ENCODE measurements around the gene SLX4IP. TPM values are rescaled to one million over a fixed set of nuclear protein-coding genes. Genes with fewer than 3 reads are reported as not detected.

The SLX4IP gene
- total RNA-seq, 1 donor from 2014 or later, result 8.6 TPM

GRCh38 chr20:10423735-10424134 is 11.4 kb upstream of the SLX4IP start:
- intact Hi-C loops (cut with micrococcal nuclease), result no loop called here
- Mint-ChIP-seq H3K27me3 (no peaks in the 10 kb centered on the region), H3K4me1 (peaks cover 3% of the 10 kb centered on the region), H3K4me3 (no peak overlapping the region), H3K36me3 (ENCODE audit: low read depth) (peaks cover 27% of the 10 kb centered on the region), H3K9me3 (no peaks in the 10 kb centered on the region), H3K27ac (no peak overlapping the region)
- no peak for ATAC-seq (ENCODE audit: low read depth)
- DNase-seq, result no peak
- ChIA-PET CTCF (no interaction called here), POLR2A (no interaction called here)
- TF ChIP-seq CTCF (IDR thresholded peaks at IDR 0.05), result no peak

GRCh38 chr20:10427060-10427692 is 7.9 kb upstream of the SLX4IP start:
- H3K4me1 Mint-ChIP-seq, result peaks cover 27% of the 10 kb centered on the region
- H3K4me3 Mint-ChIP-seq, result no peak overlapping the region

GRCh38 chr20:10428008-10428407 is 7.1 kb upstream of the SLX4IP start:
- intact Hi-C loops (cut with micrococcal nuclease), result no loop called here
- H3K4me1 Mint-ChIP-seq, result peaks cover 28% of the 10 kb centered on the region
- no peaks in the 10 kb centered on the region for H3K9me3 Mint-ChIP-seq
- ATAC-seq (ENCODE audit: low read depth) (no peak), DNase-seq (no peak)
- peaks cover 11% of the 10 kb centered on the region for H3K36me3 Mint-ChIP-seq (ENCODE audit: low read depth)
- H3K27me3 Mint-ChIP-seq, result no peaks in the 10 kb centered on the region
- ChIA-PET POLR2A (no interaction called here), CTCF (interaction anchor here (0.7 to 6.7 kb wide), 3 partner anchors 11 to 449 kb away, joined by 3 to 65 read pairs (median 3); no protein-coding TSS in a partner anchor)
- no peak for TF ChIP-seq CTCF (IDR thresholded peaks at IDR 0.05)
- no peak overlapping the region for H3K4me3 Mint-ChIP-seq
- H3K27ac Mint-ChIP-seq, result no peak overlapping the region

More at GRCh38 chr20:10427060-10427692, 7.9 kb upstream of the SLX4IP start:
- Mint-ChIP-seq H3K36me3 (ENCODE audit: low read depth) (peaks cover 15% of the 10 kb centered on the region), H3K27ac (no peak overlapping the region), H3K27me3 (no peaks in the 10 kb centered on the region), H3K9me3 (no peaks in the 10 kb centered on the region)
- DNase-seq, result no peak
- no peak for ATAC-seq (ENCODE audit: low read depth)
- ChIA-PET CTCF (interaction anchor here (1.0 to 6.7 kb wide), 9 partner anchors 8 to 810 kb away, joined by 3 to 65 read pairs (median 4); partner anchors contain the start of gene SLX4IP), POLR2A (no interaction called here)
- TF ChIP-seq CTCF (IDR thresholded peaks at IDR 0.05), result peak; percentile 65
- intact Hi-C loops (cut with micrococcal nuclease), result loop anchor here (1.0 kb wide), 2 partner anchors 337 to 449 kb away; no protein-coding TSS in a partner anchor

GRCh38 chr20:10429443-10429981 is 5.6 kb upstream of the SLX4IP start:
- POLR2A ChIA-PET, result no interaction called here
- H3K4me3 Mint-ChIP-seq, result no peak overlapping the region
- no peaks in the 10 kb centered on the region for H3K9me3 Mint-ChIP-seq
- peaks cover 12% of the 10 kb centered on the region for H3K36me3 Mint-ChIP-seq (ENCODE audit: low read depth)
- H3K27me3 Mint-ChIP-seq, result no peaks in the 10 kb centered on the region
- TF ChIP-seq CTCF (IDR thresholded peaks at IDR 0.05), result no peak
- H3K4me1 Mint-ChIP-seq, result peaks cover 35% of the 10 kb centered on the region
- DNase-seq (no peak), ATAC-seq (ENCODE audit: low read depth) (no peak)
- CTCF ChIA-PET, result interaction anchor here (6.7 kb wide), 1 partner anchor 450 kb away, joined by 65 read pairs; no protein-coding TSS in a partner anchor
- no peak overlapping the region for H3K27ac Mint-ChIP-seq
- intact Hi-C loops (cut with micrococcal nuclease), result no loop called here

GRCh38 chr20:10430000-10430466 is 5.1 kb upstream of the SLX4IP start:
- peaks cover 36% of the 10 kb centered on the region for H3K4me1 Mint-ChIP-seq
- H3K9me3 Mint-ChIP-seq, result no peaks in the 10 kb centered on the region
- no peak overlapping the region for H3K4me3 Mint-ChIP-seq
- DNase-seq (no peak), ATAC-seq (ENCODE audit: low read depth) (no peak)
- no peaks in the 10 kb centered on the region for H3K27me3 Mint-ChIP-seq
- intact Hi-C loops (cut with micrococcal nuclease), result loop anchor here (10.0 kb wide), 2 partner anchors 215 to 365 kb away; partner anchors contain the start of gene SNAP25
- H3K36me3 Mint-ChIP-seq (ENCODE audit: low read depth), result peaks cover 16% of the 10 kb centered on the region
- ChIA-PET POLR2A (no interaction called here), CTCF (interaction anchor here (6.7 kb wide), 1 partner anchor 451 kb away, joined by 65 read pairs; no protein-coding TSS in a partner anchor)
- no peak overlapping the region for H3K27ac Mint-ChIP-seq
- no peak for TF ChIP-seq CTCF (IDR thresholded peaks at IDR 0.05)

All from activated B cell treated with CpG ODN at 0.5 μM for 24 hours (primary cell).